ENCODE measurements around the gene HHAT. TPM values are rescaled to one million over a fixed set of nuclear protein-coding genes. Genes with fewer than 3 reads are reported as not detected.

HHAT gene
- total and polyA plus RNA-seq, 9 of the 15 experiments (the other 6 are each of a cell fraction or from before 2014, with no cell fraction given) = 0.07 to 0.16 (median 0.13) TPM; not detected in 1

- TF ChIP-seq MGA (IDR thresholded peaks at IDR 0.05) (no peak), RHOXF2B (CRISPR knock-in tag; conservative IDR thresholded peaks at IDR 0.05) (no peak), BRCA1 (IDR thresholded peaks at IDR 0.05) (no peak), BRCA1 (CRISPR knock-in tag; IDR thresholded peaks at IDR 0.05) (no peak), PBX2 (CRISPR knock-in tag; IDR thresholded peaks at IDR 0.05; ENCODE audit: low read depth) (no peak), PBX2 (tag; conservative IDR thresholded peaks at IDR 0.05; ENCODE audit: low read depth) (no peak; the same call in 1 of the 2 replicates), ZNF232 (CRISPR knock-in tag; IDR thresholded peaks at IDR 0.05) (no peak), THAP12 (CRISPR knock-in tag; IDR thresholded peaks at IDR 0.05) (no peak), MYBL2 (IDR thresholded peaks at IDR 0.05; ENCODE audit: low read depth) (no peak), MYBL2 (CRISPR knock-in tag; IDR thresholded peaks at IDR 0.05; ENCODE audit: borderline replicate concordance) (no peak), ZNF316 (IDR thresholded peaks at IDR 0.05) (peak; percentile 91), PHF8 (IDR thresholded peaks at IDR 0.05; ENCODE audit: borderline replicate concordance, low read length) (no peak)
Observed at GRCh38 chr1:210373878-210374599, 45.3 kb downstream of the HHAT start (continued).
